GM23338 (cell line): ENCODE data around the gene NTN1. TPM values are rescaled to one million over a fixed set of nuclear protein-coding genes. Genes with fewer than 3 reads are reported as not detected.

ENCODE experiments used
- ATAC-seq: fragments of 200-7000 bp; cut with Tn5 transposase; 3 replicates; pipeline ENCODE4 v1.9.1; 2020
- DNase-seq: peaks from one replicate; pipeline ENCODE4 v3.0.0-alpha.2; 2015; ENCODE audit warnings: low spot score
- H2AFZ ChIP-seq: fragments of 200-600 bp; sonication (generic); 2 replicates; pipeline ENCODE4 v1.8.0; 2016; ENCODE audit warnings: antibody characterized with exemption, mild to moderate bottlenecking, moderate library complexity
- H3F3A ChIP-seq: fragments of 200-600 bp; sonication (generic); replicated peaks from 2 replicates; pipeline ENCODE4 v1.8.0; 2017; ENCODE audit warnings: antibody characterized with exemption, mixed run types, low read depth
- H3K27ac ChIP-seq: fragments of 200-600 bp; sonication (generic); 2 replicates; pipeline ENCODE4 v1.6.1; 2016; ENCODE audit warnings: low read depth
- H3K27me3 ChIP-seq: fragments of 200-600 bp; sonication (generic); 2 replicates; pipeline ENCODE4 v1.8.0; 2016; ENCODE audit warnings: mild to moderate bottlenecking, mixed run types, moderate library complexity; ENCODE audit not compliant: insufficient read depth
- H3K36me3 ChIP-seq: fragments of 200-600 bp; sonication (generic); 2 replicates; pipeline ENCODE4 v1.8.0; 2016; ENCODE audit warnings: mild to moderate bottlenecking; ENCODE audit not compliant: insufficient read depth
- H3K4me1 ChIP-seq: fragments of 200-600 bp; sonication (generic); 2 replicates; pipeline ENCODE4 v1.8.0; 2016; ENCODE audit warnings: mild to moderate bottlenecking, moderate library complexity; ENCODE audit not compliant: insufficient read depth
- H3K4me2 ChIP-seq: fragments of 200-600 bp; sonication (generic); 2 replicates; pipeline ENCODE4 v1.7.1; 2017; ENCODE audit warnings: mixed run types
- H3K4me3 ChIP-seq: fragments of 200-600 bp; sonication (generic); 2 replicates; pipeline ENCODE4 v1.6.1; 2016; ENCODE audit warnings: mixed run types
- H3K79me2 ChIP-seq: fragments of 200-600 bp; sonication (generic); replicated peaks from 2 replicates; pipeline ENCODE4 v1.8.0; 2017; ENCODE audit warnings: mild to moderate bottlenecking; ENCODE audit not compliant: insufficient read depth
- H3K9me2 ChIP-seq: fragments of 200-600 bp; sonication (generic); 2 replicates; pipeline ENCODE4 v1.8.0; 2017; ENCODE audit not compliant: insufficient read depth
- H4K20me1 ChIP-seq: fragments of 200-600 bp; sonication (generic); replicated peaks from 2 replicates; pipeline ENCODE4 v1.8.0; 2017; ENCODE audit warnings: mild to moderate bottlenecking; ENCODE audit not compliant: insufficient read depth
- H3K27ac Mint-ChIP-seq: 2 replicates; pipeline ENCODE4 v1.8.0; 2020; ENCODE audit warnings: inconsistent platforms, mild to moderate bottlenecking, moderate library complexity, mixed read lengths
- H3K27me3 Mint-ChIP-seq: 3 replicates; pipeline ENCODE4 v1.8.0; 2022; ENCODE audit warnings: low read depth, mild to moderate bottlenecking, moderate library complexity, mixed read lengths, inconsistent platforms; ENCODE audit not compliant: insufficient read depth, poor library complexity
- H3K36me3 Mint-ChIP-seq: 3 replicates; pipeline ENCODE4 v1.8.0; 2021; ENCODE audit warnings: low read depth, mild to moderate bottlenecking, inconsistent platforms, moderate library complexity, mixed read lengths
- H3K4me1 Mint-ChIP-seq: 3 replicates; pipeline ENCODE4 v1.8.0; 2020; ENCODE audit warnings: mild to moderate bottlenecking, inconsistent platforms, mixed read lengths
- H3K4me3 Mint-ChIP-seq: 3 replicates; pipeline ENCODE4 v1.8.0; 2021; ENCODE audit warnings: moderate library complexity, mild to moderate bottlenecking, inconsistent platforms, mixed read lengths
- H3K9me3 Mint-ChIP-seq: 3 replicates; pipeline ENCODE4 v1.8.0; 2020; ENCODE audit warnings: moderate library complexity, mild to moderate bottlenecking, inconsistent platforms, mixed read lengths
- ETS1 ChIP-seq: IDR thresholded peaks from 2 replicates; pipeline ENCODE4 v1.6.1; 2016; ENCODE audit warnings: antibody characterized with exemption
- EZH2 ChIP-seq: fragments of 200-600 bp; sonication (generic); IDR thresholded peaks from one replicate; pipeline ENCODE4 v1.8.0; 2017; ENCODE audit warnings: antibody characterized with exemption, mild to moderate bottlenecking, low read depth; ENCODE audit not compliant: unreplicated experiment
- EZH2phosphoT487 ChIP-seq: fragments of 200-600 bp; sonication (generic); IDR thresholded peaks from one replicate; pipeline ENCODE4 v1.8.1; 2018; ENCODE audit warnings: antibody characterized with exemption; ENCODE audit not compliant: unreplicated experiment
- REST ChIP-seq: IDR thresholded peaks from one replicate; pipeline ENCODE4 v1.6.1; 2018; ENCODE audit warnings: antibody characterized with exemption; ENCODE audit not compliant: unreplicated experiment
- ZNF462 ChIP-seq: fragments of 250-450 bp; sonication (Bioruptor Pico); IDR thresholded peaks from 2 replicates; pipeline ENCODE4 v1.5.0; 2020; ENCODE audit warnings: mild to moderate bottlenecking, moderate library complexity
- polyA plus RNA-seq: library from polyadenylated mRNA; unstranded; fragments of >200 nt; fragmentation: Nextera tagmentation; extraction: Ambion mirVana; gene quantifications from 2 replicates; pipeline ENCODE4 v1.2.1, GENCODE V29; 2016
- total RNA-seq: library from RNA; depleted of rRNA; stranded (reverse); fragments of >200 nt; shearing (Covaris generic); gene quantifications from 2 replicates; pipeline ENCODE4 v1.2.3, GENCODE V29; 2014

The NTN1 gene
- total and polyA plus RNA-seq, 2 experiments from 2014 or later: 0.57 to 2.6 TPM

GRCh38 chr17:9006175-9006767 lies 15.0 kb upstream of the NTN1 start (continued):
- TF ChIP-seq ZNF462 (no peak), ETS1 (no peak), EZH2phosphoT487 (no peak)

- Histone ChIP-seq H2AFZ (no peak overlapping the region), H4K20me1 (no peaks in the 10 kb centered on the region; the same call in 1 of the 2 replicates), H3K27me3 (peaks cover 97% of the 10 kb centered on the region), H3K27ac (no peak overlapping the region), H3K4me1 (peaks cover 9% of the 10 kb centered on the region), H3K4me3 (no peak overlapping the region), H3K4me2 (no peak overlapping the region), H3K9me2 (no peaks in the 10 kb centered on the region), H3F3A (no peaks in the 10 kb centered on the region), H3K79me2 (no peaks in the 10 kb centered on the region), H3K36me3 (no peaks in the 10 kb centered on the region; the same call in 1 of the 2 replicates)
- peaks cover 72% of the 10 kb centered on the region for H3K27me3 Mint-ChIP-seq
- no peaks in the 10 kb centered on the region; the same call in 2 of the 3 replicates for H3K36me3 Mint-ChIP-seq
- no peak for DNase-seq
- no peak overlapping the region for H3K27ac Mint-ChIP-seq
- no peak overlapping the region for H3K4me3 Mint-ChIP-seq
- peaks cover 9% of the 10 kb centered on the region for H3K4me1 Mint-ChIP-seq
- TF ChIP-seq EZH2 (peak; percentile 35), REST (no peak)
- no peak for ATAC-seq
- peaks cover 2% of the 10 kb centered on the region; the same call in 1 of the 3 replicates for H3K9me3 Mint-ChIP-seq
Measured at GRCh38 chr17:9007052-9007714, 14.1 kb upstream of the NTN1 start.
